ENCODE data around the gene SV2B. TPM values are rescaled to one million over a fixed set of nuclear protein-coding genes. Genes with fewer than 3 reads are reported as not detected.
"Not testable (repeated sequence)": the region's sequence is repeated elsewhere in the genome, so short reads cannot be mapped to it uniquely, and the experiment has no call there.

SV2B gene
- polyA plus RNA-seq, 6 donors from 2014 or later: 0.04 to 0.12 TPM; not detected in 4

- no peak for DNase-seq
Observed at GRCh38 chr15:91308855-91309254, 208.8 kb downstream of the SV2B start.

GRCh38 chr15:91311986-91312385, 211.9 kb downstream of the SV2B start:
- no peaks in the 10 kb centered on the region for H3K36me3 Mint-ChIP-seq

More at GRCh38 chr15:91308855-91309254, 208.8 kb downstream of the SV2B start:
- no peak overlapping the region for H3K27ac Mint-ChIP-seq
- peaks cover 17 to 25% (median 19%) of the 10 kb centered on the region in 3 donors for H3K27me3 Mint-ChIP-seq
- peaks cover 0 to 5% (median 0%) of the 10 kb centered on the region in 7 donors for H3K9me3 Mint-ChIP-seq
- peaks cover 9 to 13% (median 13%) of the 10 kb centered on the region in 3 donors for H3K4me1 Mint-ChIP-seq
- H3K36me3 Mint-ChIP-seq: no peaks in the 10 kb centered on the region
- no peak overlapping the region for H3K4me3 Mint-ChIP-seq
- no peak for ATAC-seq (ENCODE audit: low read depth in 2 of 2)

GRCh38 chr15:91316126-91316525, 216.1 kb downstream of the SV2B start:
- H3K27me3 Mint-ChIP-seq: peaks cover 0 to 4% (median 0%) of the 10 kb centered on the region in 3 donors
- peaks cover 0 to 5% (median 0%) of the 10 kb centered on the region in 7 donors for H3K9me3 Mint-ChIP-seq
- H3K27ac Mint-ChIP-seq: no peak overlapping the region
- ATAC-seq (ENCODE audit: low read depth in 2 of 2) (no peak), DNase-seq (no peak)
- peaks cover 9 to 13% (median 12%) of the 10 kb centered on the region in 3 donors for H3K4me1 Mint-ChIP-seq
- H3K4me3 Mint-ChIP-seq: no peak overlapping the region
- no peaks in the 10 kb centered on the region for H3K36me3 Mint-ChIP-seq

More at GRCh38 chr15:91311986-91312385, 211.9 kb downstream of the SV2B start:
- DNase-seq: no peak
- Mint-ChIP-seq H3K27ac (no peak overlapping the region), H3K4me3 (peak overlapping the region in 1 of 8 donors; percentile 36), H3K27me3 (peaks cover 0 to 14% (median 6%) of the 10 kb centered on the region in 3 donors), H3K4me1 (peaks cover 9 to 13% (median 13%) of the 10 kb centered on the region in 3 donors), H3K9me3 (peaks cover 0 to 5% (median 0%) of the 10 kb centered on the region in 7 donors)
- no peak for ATAC-seq (ENCODE audit: low read depth in 2 of 2)

- Mint-ChIP-seq H3K27ac (no peak overlapping the region), H3K4me3 (no peak overlapping the region), H3K4me1 (no peaks in the 10 kb centered on the region), H3K27me3 (peaks cover 0 to 4% (median 0%) of the 10 kb centered on the region in 3 donors), H3K9me3 (peaks cover 0 to 2% (median 0%) of the 10 kb centered on the region in 7 donors), H3K36me3 (no peaks in the 10 kb centered on the region)
- ATAC-seq (ENCODE audit: low read depth in 2 of 2): no peak
- no peak for DNase-seq
Observed at GRCh38 chr15:91318516-91318915, 218.5 kb downstream of the SV2B start.

GRCh38 chr15:91318931-91319330, 218.9 kb downstream of the SV2B start:
- Mint-ChIP-seq H3K27ac (no peak overlapping the region), H3K4me1 (no peaks in the 10 kb centered on the region), H3K27me3 (peaks cover 0 to 4% (median 0%) of the 10 kb centered on the region in 3 donors), H3K4me3 (no peak overlapping the region), H3K36me3 (no peaks in the 10 kb centered on the region), H3K9me3 (no peaks in the 10 kb centered on the region)
- DNase-seq: no peak
- no peak for ATAC-seq (ENCODE audit: low read depth in 2 of 2)

GRCh38 chr15:91319371-91320059, 219.5 kb downstream of the SV2B start:
- no peak for DNase-seq
- no peak for ATAC-seq (ENCODE audit: low read depth in 2 of 2)
- Mint-ChIP-seq H3K4me3 (no peak overlapping the region), H3K4me1 (no peaks in the 10 kb centered on the region), H3K27ac (no peak overlapping the region), H3K36me3 (no peaks in the 10 kb centered on the region), H3K9me3 (peaks cover 0 to 3% (median 0%) of the 10 kb centered on the region in 7 donors), H3K27me3 (peaks cover 0 to 4% (median 0%) of the 10 kb centered on the region in 3 donors)

GRCh38 chr15:91320101-91320500, 220.0 kb downstream of the SV2B start:
- no peak overlapping the region for H3K27ac Mint-ChIP-seq
- peaks cover 0 to 5% (median 0%) of the 10 kb centered on the region in 7 donors for H3K9me3 Mint-ChIP-seq
- ATAC-seq (ENCODE audit: low read depth in 2 of 2) (no peak), DNase-seq (no peak)
- H3K4me3 Mint-ChIP-seq: no peak overlapping the region
- peaks cover 0 to 4% (median 0%) of the 10 kb centered on the region in 3 donors for H3K27me3 Mint-ChIP-seq
- no peaks in the 10 kb centered on the region for H3K36me3 Mint-ChIP-seq
- H3K4me1 Mint-ChIP-seq: no peaks in the 10 kb centered on the region

GRCh38 chr15:91329914-91330313, 229.9 kb downstream of the SV2B start:
- DNase-seq (no peak), ATAC-seq (ENCODE audit: low read depth in 2 of 2) (no peak)
- no peaks in the 10 kb centered on the region for H3K36me3 Mint-ChIP-seq
- peaks cover 0 to 8% (median 0%) of the 10 kb centered on the region in 3 donors for H3K27me3 Mint-ChIP-seq
- H3K27ac Mint-ChIP-seq: peak overlapping the region in 1 of 6 donors; percentile 9
- H3K4me3 Mint-ChIP-seq: no peak overlapping the region
- peaks cover 0 to 4% (median 0%) of the 10 kb centered on the region in 7 donors for H3K9me3 Mint-ChIP-seq
- H3K4me1 Mint-ChIP-seq: peaks cover 0 to 7% (median 7%) of the 10 kb centered on the region in 3 donors

- Mint-ChIP-seq H3K27me3 (peaks cover 0 to 1% (median 0%) of the 10 kb centered on the region in 3 donors), H3K27ac (no peak overlapping the region), H3K4me1 (peaks cover 0 to 7% (median 7%) of the 10 kb centered on the region in 3 donors), H3K4me3 (no peak overlapping the region), H3K9me3 (peaks cover 0 to 4% (median 0%) of the 10 kb centered on the region in 7 donors), H3K36me3 (no peaks in the 10 kb centered on the region)
- no peak for ATAC-seq (ENCODE audit: low read depth in 2 of 2)
- no peak for DNase-seq
Observed at GRCh38 chr15:91331581-91331980, 231.5 kb downstream of the SV2B start.

GRCh38 chr15:91335702-91336101, 235.6 kb downstream of the SV2B start:
- Mint-ChIP-seq H3K36me3 (no peaks in the 10 kb centered on the region), H3K4me1 (no peaks in the 10 kb centered on the region)

GRCh38 chr15:91336687-91337086, 236.6 kb downstream of the SV2B start:
- H3K9me3 Mint-ChIP-seq: no peaks in the 10 kb centered on the region
- H3K27ac Mint-ChIP-seq: peak overlapping the region in 1 of 6 donors; percentile 15
- no peak for DNase-seq
- no peaks in the 10 kb centered on the region for H3K4me1 Mint-ChIP-seq
- no peak overlapping the region for H3K4me3 Mint-ChIP-seq
- no peak for ATAC-seq (ENCODE audit: low read depth in 2 of 2)
- H3K27me3 Mint-ChIP-seq: peaks cover 10 to 20% (median 12%) of the 10 kb centered on the region in 3 donors
- no peaks in the 10 kb centered on the region for H3K36me3 Mint-ChIP-seq

More at GRCh38 chr15:91335702-91336101, 235.6 kb downstream of the SV2B start:
- Mint-ChIP-seq H3K9me3 (no peaks in the 10 kb centered on the region), H3K4me3 (no peak overlapping the region), H3K27me3 (peaks cover 2 to 15% (median 10%) of the 10 kb centered on the region in 3 donors), H3K27ac (no peak overlapping the region)
- DNase-seq (no peak), ATAC-seq (ENCODE audit: low read depth in 2 of 2) (no peak)

- no peak for DNase-seq
- Mint-ChIP-seq H3K27ac (no peak overlapping the region), H3K36me3 (no peaks in the 10 kb centered on the region), H3K4me3 (no peak overlapping the region), H3K4me1 (no peaks in the 10 kb centered on the region), H3K9me3 (peaks cover 0 to 4% (median 0%) of the 10 kb centered on the region in 7 donors), H3K27me3 (peaks cover 10 to 20% (median 17%) of the 10 kb centered on the region in 3 donors)
- no peak for ATAC-seq (ENCODE audit: low read depth in 2 of 2)
Observed at GRCh38 chr15:91338766-91339165, 238.7 kb downstream of the SV2B start.

- no peak overlapping the region for H3K27ac Mint-ChIP-seq
- peaks cover 1 to 12% (median 6%) of the 10 kb centered on the region in 7 donors for H3K9me3 Mint-ChIP-seq
- no peak overlapping the region for H3K4me3 Mint-ChIP-seq
- no peak for ATAC-seq (ENCODE audit: low read depth in 2 of 2)
- no peaks in the 10 kb centered on the region for H3K4me1 Mint-ChIP-seq
- H3K36me3 Mint-ChIP-seq: no peaks in the 10 kb centered on the region
- H3K27me3 Mint-ChIP-seq: peaks cover 17 to 25% (median 17%) of the 10 kb centered on the region in 3 donors
- DNase-seq: no peak
Observed at GRCh38 chr15:91342097-91342496, 242.0 kb downstream of the SV2B start.

GRCh38 chr15:91344912-91345311, 244.9 kb downstream of the SV2B start:
- not testable (repeated sequence) for DNase-seq; H3K36me3 Mint-ChIP-seq; ATAC-seq (ENCODE audit: low read depth in 2 of 2); H3K4me3 Mint-ChIP-seq; H3K27ac Mint-ChIP-seq; H3K4me1 Mint-ChIP-seq
- Mint-ChIP-seq H3K27me3 (peaks cover 17 to 21% (median 19%) of the 10 kb centered on the region in 3 donors), H3K9me3 (peaks cover 1 to 12% (median 6%) of the 10 kb centered on the region in 7 donors)

All from naive B cell (primary cell).